K562 (cell line): ENCODE results near the gene RUNX1. TPM values are rescaled to one million over a fixed set of nuclear protein-coding genes. Genes with fewer than 3 reads are reported as not detected.
A peak's percentile ranks its signal among the peaks of the same experiment; 100 is the strongest.

ENCODE experiments used
- ATF6 ChIP-seq: sonication (generic); formaldehyde crosslinking; IDR thresholded peaks from 2 replicates; pipeline ENCODE4 v1.4.0; 2020; ENCODE audit warnings: mild to moderate bottlenecking, missing genetic modification reagents
- BRCA1 ChIP-seq, 2 experiments: fragments of 450-650 bp in 1 of 2; sonication (generic) in 1 of 2; formaldehyde crosslinking in 1 of 2; IDR thresholded peaks; 2 replicates each; pipeline versions ENCODE4 v1.5.0 to v1.6.1; 2017 to 2020; ENCODE audit warnings: mild to moderate bottlenecking in 1 of 2, missing genetic modification reagents in 1 of 2
- CBX3 ChIP-seq, 2 experiments: IDR thresholded peaks; 1 replicate in 1 of 2; 2 replicates in 1 of 2; pipeline ENCODE4 v1.6.1; 2012; ENCODE audit warnings: inconsistent platforms in 2 of 2, low read length in 2 of 2, borderline replicate concordance in 1 of 2, control low read depth in 1 of 2
- GATA2 ChIP-seq: sonication (generic); formaldehyde crosslinking; IDR thresholded peaks from 2 replicates; pipeline ENCODE4 v1.4.0; 2020; ENCODE audit warnings: mild to moderate bottlenecking, missing genetic modification reagents
- HMBOX1 ChIP-seq: sonication (generic); IDR thresholded peaks from 2 replicates; pipeline ENCODE4 v1.6.1; 2016
- SFPQ ChIP-seq: fragments of 200-400 bp; formaldehyde crosslinking; IDR thresholded peaks from 2 replicates; pipeline ENCODE4 v1.6.1; 2017; ENCODE audit warnings: mild to moderate bottlenecking, low read depth, low read length, moderate library complexity
- TCFL5 ChIP-seq: fragments of 250-450 bp; sonication (Bioruptor Pico); conservative IDR thresholded peaks from 2 replicates; pipeline ENCODE4 v1.6.1; 2021; ENCODE audit warnings: mild to moderate bottlenecking, moderate library complexity, matching md5 sums
- ZBTB12 ChIP-seq: fragments of 250-450 bp; sonication (Bioruptor Pico); IDR thresholded peaks from 2 replicates; pipeline ENCODE4 v1.4.0; 2020
- ZNF134 ChIP-seq: fragments of 250-450 bp; sonication (Bioruptor Pico); conservative IDR thresholded peaks from 2 replicates; pipeline ENCODE4 v1.4.0; 2020
- polyA plus RNA-seq, 8 experiments: library from polyadenylated mRNA; depleted of rRNA in 4 of 8; stranded (reverse) in 5 of 8; unstranded in 3 of 8; fragments of >200 nt; fragmentation: Nextera tagmentation in 2 of 8; fragmentation: Illumina TruSeq in 1 of 8; extraction: Ambion mirVana in 2 of 8; extraction: Trizol in 1 of 8; gene quantifications; 2 replicates each; pipeline versions ENCODE4 v1.2.1 to v1.2.3, GENCODE V29; 2011 to 2014; ENCODE audit warnings: inconsistent platforms in 1 of 8, missing spikeins in 1 of 8
- total RNA-seq, 7 experiments: library from RNA; depleted of rRNA in 6 of 7; stranded (reverse); fragments of >200 nt in 6 of 7; fragmentation: Illumina TruSeq in 2 of 7; extraction: Trizol in 2 of 7; gene quantifications; 2 replicates each; pipeline versions ENCODE4 v1.2.1 to v1.2.3, GENCODE V29; 2011 to 2021; ENCODE audit warnings: low replicate concordance in 1 of 7

RUNX1 gene
- total and polyA plus RNA-seq, 9 of the 15 experiments (the other 6 are each of a cell fraction or from before 2014, with no cell fraction given) = 2.2 to 68.6 (median 17.8) TPM

GRCh38 chr21:35014302-35015041 is 34.6 kb downstream of the RUNX1 start (continued):
- TF ChIP-seq TCFL5 (CRISPR knock-in tag) = no peak
- TF ChIP-seq BRCA1 (IDR thresholded peaks at IDR 0.05) = no peak
- no peak for TF ChIP-seq BRCA1 (CRISPR knock-in tag; IDR thresholded peaks at IDR 0.05)
- no peak for TF ChIP-seq ZBTB12 (CRISPR knock-in tag)
- TF ChIP-seq CBX3 (IDR thresholded peaks at IDR 0.05; ENCODE audit: borderline replicate concordance in 1 of 2, low read length in 2 of 2) = no peak
- peak; percentile 60 for TF ChIP-seq HMBOX1
- TF ChIP-seq SFPQ = no peak
- TF ChIP-seq ZNF134 (CRISPR knock-in tag) = no peak
- no peak for TF ChIP-seq GATA2 (CRISPR knock-in tag)
- no peak for TF ChIP-seq ATF6 (CRISPR knock-in tag)
